Natural killer cell (primary cell): ENCODE results near the gene MORN1. TPM values are rescaled to one million over a fixed set of nuclear protein-coding genes. Genes with fewer than 3 reads are reported as not detected.

Source experiments
- ATAC-seq, 3 donors: fragments of 150-1000 bp in 2 of 3; fragments of 200-7000 bp in 1 of 3; cut with Tn5 transposase; 1 replicate in 1 of 3; 2 replicates in 2 of 3; pipeline ENCODE4 v1.10.0; 2021; ENCODE audit warnings: mild to moderate bottlenecking in 2 of 3, moderate library complexity in 2 of 3
- DNase-seq, 2 donors: peaks; one replicate each; pipeline versions ENCODE4 v3.0.0 to v3.0.0-alpha.2; 2013 to 2021; ENCODE audit warnings: mixed read lengths in 1 of 2
- H3K27ac ChIP-seq: one replicate; pipeline ENCODE4 v1.5.1; 2013; ENCODE audit warnings: mild to moderate bottlenecking, low read length
- H3K27me3 ChIP-seq: one replicate; pipeline ENCODE4 v1.6.1; 2013; ENCODE audit warnings: low read length; ENCODE audit not compliant: control insufficient read depth, insufficient read depth
- H3K36me3 ChIP-seq: one replicate; pipeline ENCODE4 v1.6.1; 2013; ENCODE audit warnings: low read length; ENCODE audit not compliant: control insufficient read depth, insufficient read depth
- H3K4me1 ChIP-seq: one replicate; pipeline ENCODE4 v1.6.1; 2013; ENCODE audit warnings: low read length; ENCODE audit not compliant: control insufficient read depth, insufficient read depth
- H3K4me3 ChIP-seq: one replicate; pipeline ENCODE4 v1.5.1; 2013; ENCODE audit warnings: low read length
- H3K9me3 ChIP-seq: one replicate; pipeline ENCODE4 v1.6.1; 2013; ENCODE audit warnings: low read length; ENCODE audit not compliant: control insufficient read depth, insufficient read depth
- H3K27ac Mint-ChIP-seq, 2 donors: one replicate each; pipeline ENCODE4 v1.8.0; 2022; ENCODE audit warnings: mild to moderate bottlenecking in 2 of 2, mixed read lengths in 2 of 2, moderate library complexity in 1 of 2
- H3K27me3 Mint-ChIP-seq, 2 donors: one replicate each; pipeline ENCODE4 v1.8.0; 2022; ENCODE audit warnings: low read depth in 2 of 2, mixed read lengths in 2 of 2
- H3K36me3 Mint-ChIP-seq: one replicate; pipeline ENCODE4 v1.8.0; 2022; ENCODE audit warnings: mixed read lengths
- H3K4me1 Mint-ChIP-seq, 2 donors: one replicate each; pipeline ENCODE4 v1.8.0; 2022; ENCODE audit warnings: mixed read lengths in 2 of 2
- H3K4me3 Mint-ChIP-seq: one replicate; pipeline ENCODE4 v1.8.0; 2022; ENCODE audit warnings: mild to moderate bottlenecking, moderate library complexity, mixed read lengths
- H3K9me3 Mint-ChIP-seq, 2 donors: one replicate each; pipeline ENCODE4 v1.8.0; 2022; ENCODE audit warnings: mixed read lengths in 2 of 2
- CTCF ChIP-seq: fragments of 200-600 bp; IDR thresholded peaks from one replicate; pipeline ENCODE4 v1.8.0; 2022; ENCODE audit warnings: antibody characterized with exemption
- WGBS: methylation state at CpG from one replicate; pipeline ENCODE4 v1.1.7; 2013; ENCODE audit warnings: missing lambda C conversion rate; ENCODE audit not compliant: insufficient coverage; 5-methylcytosine and 5-hydroxymethylcytosine counted together
- intact Hi-C: fragments of 100-400 bp; cut with micrococcal nuclease; formaldehyde crosslinking; loops from one replicate; pipeline ENCODE4 v1.14.2; 2022
- total RNA-seq, 4 donors: library from RNA; stranded (reverse); fragments of 120-200 nt in 1 of 4; gene quantifications; one replicate each; pipeline versions ENCODE4 v1.2.3 to v1.2.4, GENCODE V29; 2013 to 2022

Gene MORN1
- total RNA-seq, 3 donors from 2014 or later (not counting 1 experiment from before 2014, with no cell fraction given): 8.0 to 9.3 (median 8.8) TPM

- H3K9me3 ChIP-seq: no peaks in the 10 kb centered on the region
- no peaks in the 10 kb centered on the region for H3K36me3 ChIP-seq
- peaks cover 0 to 1% of the 10 kb centered on the region in 2 donors for H3K27me3 Mint-ChIP-seq
- H3K36me3 Mint-ChIP-seq: no peaks in the 10 kb centered on the region
- peaks cover 0 to 12% of the 10 kb centered on the region in 2 donors for H3K4me1 Mint-ChIP-seq
- no peaks in the 10 kb centered on the region for H3K9me3 Mint-ChIP-seq
- no peak overlapping the region for H3K27ac ChIP-seq
- no peak overlapping the region for H3K4me3 Mint-ChIP-seq
- peaks cover 23% of the 10 kb centered on the region for H3K4me1 ChIP-seq
- no peak overlapping the region for H3K4me3 ChIP-seq
- ATAC-seq (no peak), DNase-seq (no peak)
- intact Hi-C loops: no loop called here
- 94% methylated on average over 15 of the region's 15 CpGs for WGBS
- no peak overlapping the region for H3K27ac Mint-ChIP-seq
- no peaks in the 10 kb centered on the region for H3K27me3 ChIP-seq
- no peak for TF ChIP-seq CTCF
Measured at GRCh38 chr1:2320006-2320405, 71.3 kb downstream of the MORN1 start.

GRCh38 chr1:2319291-2319690 is 72.1 kb downstream of the MORN1 start:
- DNase-seq: no peak
- TF ChIP-seq CTCF: no peak
- H3K4me1 Mint-ChIP-seq: peaks cover 0 to 10% of the 10 kb centered on the region in 2 donors
- H3K36me3 Mint-ChIP-seq: no peaks in the 10 kb centered on the region
- no peak overlapping the region for H3K27ac ChIP-seq
- H3K4me1 ChIP-seq: peaks cover 25% of the 10 kb centered on the region
- ATAC-seq: no peak
- no peak overlapping the region for H3K27ac Mint-ChIP-seq
- no peaks in the 10 kb centered on the region for H3K27me3 ChIP-seq
- WGBS: 90% methylated on average over 21 of the region's 21 CpGs
- H3K4me3 ChIP-seq: no peak overlapping the region
- H3K4me3 Mint-ChIP-seq: no peak overlapping the region
- no peaks in the 10 kb centered on the region for H3K9me3 Mint-ChIP-seq
- no peaks in the 10 kb centered on the region for H3K36me3 ChIP-seq
- intact Hi-C loops: no loop called here
- H3K9me3 ChIP-seq: no peaks in the 10 kb centered on the region
- H3K27me3 Mint-ChIP-seq: no peaks in the 10 kb centered on the region

- DNase-seq (peak in 1 of 2 donors; percentile 44), ATAC-seq (no peak)
- no peak for TF ChIP-seq CTCF
- Mint-ChIP-seq H3K27ac (no peak overlapping the region), H3K9me3 (no peaks in the 10 kb centered on the region), H3K36me3 (no peaks in the 10 kb centered on the region), H3K27me3 (no peaks in the 10 kb centered on the region), H3K4me3 (no peak overlapping the region), H3K4me1 (peaks cover 0 to 10% of the 10 kb centered on the region in 2 donors)
- Histone ChIP-seq H3K9me3 (no peaks in the 10 kb centered on the region), H3K27me3 (no peaks in the 10 kb centered on the region), H3K4me1 (peaks cover 32% of the 10 kb centered on the region), H3K36me3 (no peaks in the 10 kb centered on the region), H3K27ac (no peak overlapping the region), H3K4me3 (no peak overlapping the region)
- intact Hi-C loops: no loop called here
- WGBS: 78% methylated on average over 41 of the region's 41 CpGs
Measured at GRCh38 chr1:2318314-2319278, 72.8 kb downstream of the MORN1 start.
